HL-60 (cell line): ENCODE measurements around the gene GLB1L.
"Not testable (repeated sequence)": the region's sequence is repeated elsewhere in the genome, so short reads cannot be mapped to it uniquely, and the experiment has no call there.

ENCODE experiments used
- CTCF ChIP-seq: IDR thresholded peaks from one replicate; pipeline ENCODE4 v1.5.1; 2011; ENCODE audit warnings: low read length, control low read depth, inconsistent platforms; ENCODE audit not compliant: insufficient read depth
- GABPA ChIP-seq: IDR thresholded peaks from 2 replicates; pipeline ENCODE4 v1.6.1; 2012; ENCODE audit warnings: low read depth
- POLR2AphosphoS5 ChIP-seq: IDR thresholded peaks from 2 replicates; pipeline ENCODE4 v1.6.1; 2012; ENCODE audit warnings: low read depth
- REST ChIP-seq: IDR thresholded peaks from 2 replicates; pipeline ENCODE4 v1.6.1; 2012; ENCODE audit warnings: low read depth; ENCODE audit not compliant: insufficient replicate concordance
- SPI1 ChIP-seq: IDR thresholded peaks from 2 replicates; pipeline ENCODE4 v1.6.1; 2012; ENCODE audit warnings: low read depth, mild to moderate bottlenecking, borderline replicate concordance

GRCh38 chr2:219258942-219259341, 13.7 kb upstream of the GLB1L start:
- TF ChIP-seq CTCF, POLR2AphosphoS5, REST, SPI1, GABPA: not testable (repeated sequence)
